Thyroid gland (tissue), 4 donors: ENCODE data around the gene GRPEL1.

Experiments used
- CTCF ChIP-seq, 6 experiments: fragments of 200-600 bp in 3 of 6; fragments of 450-650 bp in 3 of 6; sonication (generic) in 3 of 6; IDR thresholded peaks; one replicate each; pipeline ENCODE4 v1.5.1; 2016 to 2019; ENCODE audit warnings: antibody characterized with exemption in 6 of 6, mild to moderate bottlenecking in 2 of 6, inconsistent platforms in 1 of 6, moderate library complexity in 1 of 6
- POLR2A ChIP-seq, 2 donors: fragments of 450-650 bp; IDR thresholded peaks; one replicate each; pipeline ENCODE4 v1.6.1; 2017; ENCODE audit warnings: antibody characterized with exemption in 2 of 2, mild to moderate bottlenecking in 2 of 2, moderate library complexity in 1 of 2

- TF ChIP-seq CTCF (IDR thresholded peaks at IDR 0.05) = no peak
- TF ChIP-seq POLR2A (IDR thresholded peaks at IDR 0.05) = no peak
Measured at GRCh38 chr4:7037425-7037824, 30.4 kb downstream of the GRPEL1 start.
